MM.1S (cell line): ENCODE data around the gene IRF8.

Source experiments
- DNase-seq: peaks from one replicate; pipeline ENCODE4 v3.0.0-alpha.2; 2015
- H2AFZ ChIP-seq: fragments of 300-600 bp; sonication (generic); 2 replicates; pipeline ENCODE4 v1.6.0; 2016; ENCODE audit warnings: antibody characterized with exemption, low read length
- H3F3A ChIP-seq: fragments of 300-600 bp; sonication (generic); 2 replicates; pipeline ENCODE4 v1.6.1; 2016; ENCODE audit warnings: mild to moderate bottlenecking, antibody characterized with exemption, low read length, moderate library complexity, mixed read lengths; ENCODE audit not compliant: insufficient read depth
- H3K27ac ChIP-seq: fragments of 300-600 bp; sonication (generic); 2 replicates; pipeline ENCODE4 v1.5.1; 2016; ENCODE audit warnings: mild to moderate bottlenecking, low read length
- H3K27me3 ChIP-seq: fragments of 300-600 bp; sonication (generic); replicated peaks from 2 replicates; pipeline ENCODE4 v1.6.0; 2016; ENCODE audit warnings: low read length; ENCODE audit not compliant: insufficient read depth
- H3K36me3 ChIP-seq: fragments of 300-600 bp; sonication (generic); replicated peaks from 2 replicates; pipeline ENCODE4 v1.6.1; 2016; ENCODE audit warnings: mild to moderate bottlenecking, low read length, mixed read lengths; ENCODE audit not compliant: insufficient read depth
- H3K4me1 ChIP-seq: fragments of 300-600 bp; sonication (generic); 2 replicates; pipeline ENCODE4 v1.6.1; 2016; ENCODE audit warnings: low read length, mixed read lengths
- H3K4me2 ChIP-seq: fragments of 300-600 bp; sonication (generic); 2 replicates; pipeline ENCODE4 v1.6.0; 2016; ENCODE audit warnings: low read depth, low read length
- H3K4me3 ChIP-seq: fragments of 300-600 bp; sonication (generic); 2 replicates; pipeline ENCODE4 v1.5.1; 2016; ENCODE audit warnings: low read length, mixed read lengths
- H3K79me2 ChIP-seq: fragments of 300-600 bp; sonication (generic); 2 replicates; pipeline ENCODE4 v1.6.1; 2016; ENCODE audit warnings: mixed run types, low read length, mixed read lengths
- H3K9ac ChIP-seq: fragments of 300-600 bp; sonication (generic); 2 replicates; pipeline ENCODE4 v1.6.1; 2016; ENCODE audit warnings: low read length, mixed read lengths
- H3K9me2 ChIP-seq: fragments of 300-600 bp; sonication (generic); replicated peaks from 2 replicates; pipeline ENCODE4 v1.6.1; 2016; ENCODE audit warnings: mild to moderate bottlenecking, low read length, mixed read lengths; ENCODE audit not compliant: insufficient read depth
- H3K9me3 ChIP-seq: fragments of 300-600 bp; sonication (generic); replicated peaks from 2 replicates; pipeline ENCODE4 v1.6.1; 2016; ENCODE audit warnings: mild to moderate bottlenecking, low read length, mixed read lengths; ENCODE audit not compliant: insufficient read depth
- H4K20me1 ChIP-seq: fragments of 300-600 bp; sonication (generic); 2 replicates; pipeline ENCODE4 v1.6.1; 2016; ENCODE audit warnings: mild to moderate bottlenecking, low read length, moderate library complexity, mixed read lengths; ENCODE audit not compliant: insufficient read depth
- EZH2 ChIP-seq: fragments of 300-600 bp; sonication (generic); optimal IDR thresholded peaks from 2 replicates; pipeline ENCODE3; 2017; ENCODE audit warnings: low read depth, mild to moderate bottlenecking, antibody characterized with exemption, low read length, mixed read lengths
- EZH2phosphoT487 ChIP-seq: fragments of 300-600 bp; sonication (generic); IDR thresholded peaks from 2 replicates; pipeline ENCODE4 v1.6.1; 2018; ENCODE audit warnings: antibody characterized with exemption, low read length
- TF ChIP-seq, protein P1 (sequence below): fragments of 300-600 bp; sonication (generic); IDR thresholded peaks from 2 replicates; pipeline ENCODE4 v1.5.1; 2016; ENCODE audit warnings: antibody characterized with exemption, low read length, mixed read lengths

IRF8 gene

DNA sequence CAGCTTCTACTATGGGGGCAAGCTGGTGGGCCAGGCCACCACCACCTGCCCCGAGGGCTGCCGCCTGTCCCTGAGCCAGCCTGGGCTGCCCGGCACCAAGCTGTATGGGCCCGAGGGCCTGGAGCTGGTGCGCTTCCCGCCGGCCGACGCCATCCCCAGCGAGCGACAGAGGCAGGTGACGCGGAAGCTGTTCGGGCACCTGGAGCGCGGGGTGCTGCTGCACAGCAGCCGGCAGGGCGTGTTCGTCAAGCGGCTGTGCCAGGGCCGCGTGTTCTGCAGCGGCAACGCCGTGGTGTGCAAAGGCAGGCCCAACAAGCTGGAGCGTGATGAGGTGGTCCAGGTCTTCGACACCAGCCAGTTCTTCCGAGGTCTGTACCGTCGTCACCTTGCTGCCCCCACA is 19.5 kb downstream of the IRF8 start:
- Histone ChIP-seq H3K27ac (no peak overlapping the region), H3K4me3 (no peak overlapping the region), H3K27me3 (no peaks in the 10 kb centered on the region), H4K20me1 (no peaks in the 10 kb centered on the region), H3K9me2 (no peaks in the 10 kb centered on the region), H3K79me2 (no peaks in the 10 kb centered on the region), H3F3A (no peaks in the 10 kb centered on the region), H3K9ac (no peak overlapping the region), H3K36me3 (no peaks in the 10 kb centered on the region), H3K9me3 (no peaks in the 10 kb centered on the region), H2AFZ (no peak overlapping the region), H3K4me1 (no peaks in the 10 kb centered on the region), H3K4me2 (no peak overlapping the region)
- DNase-seq = no peak
- no peak for TF ChIP-seq EZH2
- TF ChIP-seq, protein P1, sequence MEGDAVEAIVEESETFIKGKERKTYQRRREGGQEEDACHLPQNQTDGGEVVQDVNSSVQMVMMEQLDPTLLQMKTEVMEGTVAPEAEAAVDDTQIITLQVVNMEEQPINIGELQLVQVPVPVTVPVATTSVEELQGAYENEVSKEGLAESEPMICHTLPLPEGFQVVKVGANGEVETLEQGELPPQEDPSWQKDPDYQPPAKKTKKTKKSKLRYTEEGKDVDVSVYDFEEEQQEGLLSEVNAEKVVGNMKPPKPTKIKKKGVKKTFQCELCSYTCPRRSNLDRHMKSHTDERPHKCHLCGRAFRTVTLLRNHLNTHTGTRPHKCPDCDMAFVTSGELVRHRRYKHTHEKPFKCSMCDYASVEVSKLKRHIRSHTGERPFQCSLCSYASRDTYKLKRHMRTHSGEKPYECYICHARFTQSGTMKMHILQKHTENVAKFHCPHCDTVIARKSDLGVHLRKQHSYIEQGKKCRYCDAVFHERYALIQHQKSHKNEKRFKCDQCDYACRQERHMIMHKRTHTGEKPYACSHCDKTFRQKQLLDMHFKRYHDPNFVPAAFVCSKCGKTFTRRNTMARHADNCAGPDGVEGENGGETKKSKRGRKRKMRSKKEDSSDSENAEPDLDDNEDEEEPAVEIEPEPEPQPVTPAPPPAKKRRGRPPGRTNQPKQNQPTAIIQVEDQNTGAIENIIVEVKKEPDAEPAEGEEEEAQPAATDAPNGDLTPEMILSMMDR = no peak
- no peak for TF ChIP-seq EZH2phosphoT487

- Histone ChIP-seq H3K79me2 (no peaks in the 10 kb centered on the region), H3K4me3 (no peak overlapping the region), H3K9ac (no peak overlapping the region), H3K9me2 (no peaks in the 10 kb centered on the region), H3K9me3 (no peaks in the 10 kb centered on the region), H3K27me3 (no peaks in the 10 kb centered on the region; the same call in 1 of the 2 replicates), H3K36me3 (no peaks in the 10 kb centered on the region), H3K27ac (no peak overlapping the region), H2AFZ (no peak overlapping the region), H3K4me1 (no peaks in the 10 kb centered on the region), H3K4me2 (no peak overlapping the region), H3F3A (no peaks in the 10 kb centered on the region), H4K20me1 (no peaks in the 10 kb centered on the region)
- DNase-seq = no peak
- TF ChIP-seq EZH2phosphoT487 (no peak), EZH2 (no peak)
- TF ChIP-seq, protein P1 = no peak
These were observed 20.6 kb downstream of the IRF8 start for GRCh38 chr16:85919271-85920267.

GRCh38 chr16:85921026-85921425 is 22.1 kb downstream of the IRF8 start:
- Histone ChIP-seq H3K9ac (no peak overlapping the region), H3K4me2 (no peak overlapping the region), H3K4me3 (no peak overlapping the region), H3K27me3 (no peaks in the 10 kb centered on the region; the same call in 1 of the 2 replicates), H3K36me3 (no peaks in the 10 kb centered on the region), H4K20me1 (no peaks in the 10 kb centered on the region), H3K4me1 (no peaks in the 10 kb centered on the region), H3F3A (no peaks in the 10 kb centered on the region), H3K9me2 (no peaks in the 10 kb centered on the region), H3K9me3 (no peaks in the 10 kb centered on the region), H2AFZ (no peak overlapping the region), H3K79me2 (no peaks in the 10 kb centered on the region), H3K27ac (no peak overlapping the region)
- no peak for DNase-seq
- no peak for TF ChIP-seq EZH2phosphoT487
- TF ChIP-seq EZH2 = no peak
- TF ChIP-seq, protein P1 = no peak
